HCT116 (cell line): Measurements from ENCODE around the gene ZFPL1. TPM values are rescaled to one million over a fixed set of nuclear protein-coding genes. Genes with fewer than 3 reads are reported as not detected.

ENCODE experiments used
- ATAC-seq: fragments of 200-7000 bp; cut with Tn5 transposase; 2 replicates; pipeline ENCODE4 v1.9.1; 2020; ENCODE audit warnings: mild to moderate bottlenecking, moderate library complexity
- BruUV-seq: library from RNA; stranded (reverse); fragments of 400-500 nt; replicated peaks from 2 replicates; lab custom pipeline; 2021; lab: Mats Ljungman, UMichigan
- CTCF ChIA-PET: fragments of 300-600 bp; sonication (Branson Sonifier 250); formaldehyde crosslinking; loops from one replicate; lab custom pipeline; 2021; ENCODE audit warnings: antibody characterized with exemption; lab: Charles Lee
- POLR2A ChIA-PET: fragments of 300-600, 350-600 bp; sonication (Branson Sonifier 250); formaldehyde crosslinking; loops from one replicate; lab custom pipeline; 2021; ENCODE audit warnings: antibody characterized with exemption; lab: Charles Lee
- RAD21 ChIA-PET, 2 experiments: fragments of 300-600 bp; sonication (Branson Sonifier 250); formaldehyde crosslinking; loops; one replicate each; lab custom pipeline; 2023; ENCODE audit warnings: low total read pairs in 2 of 2; ENCODE audit not compliant: uncharacterized antibody in 2 of 2, unreplicated experiment in 2 of 2, low non-redundant PET in 1 of 2; lab: Charles Lee
- DNase-seq: peaks from one replicate; pipeline ENCODE4 v3.0.0-alpha.2; 2010; ENCODE audit warnings: low read depth, low spot score
- H2AFZ ChIP-seq: fragments of 200-600 bp; shearing (Covaris generic), sonication (generic); 2 replicates; pipeline ENCODE4 v1.6.1; 2017; ENCODE audit warnings: low read depth, mixed run types, mixed read lengths, antibody characterized with exemption, low read length; ENCODE audit not compliant: poor library complexity, severe bottlenecking
- H3K27ac ChIP-seq: 2 replicates; pipeline ENCODE4 v1.5.1; 2012; ENCODE audit warnings: low read depth, low read length
- H3K27me3 ChIP-seq: fragments of 200-600 bp; sonication (generic); 2 replicates; pipeline ENCODE4 v1.6.1; 2016; ENCODE audit warnings: mixed run types, low read length, mixed read lengths; ENCODE audit not compliant: insufficient read depth
- H3K36me3 ChIP-seq, 2 experiments: fragments of 200-500 bp in 1 of 2; fragments of 200-600 bp in 1 of 2; sonication (Bioruptor generic) in 1 of 2; sonication (generic) in 1 of 2; 2 replicates each; pipeline versions ENCODE4 v1.5.1 to v1.6.1; 2014 to 2016; ENCODE audit warnings: low read length in 2 of 2, inconsistent platforms in 1 of 2, mixed read lengths in 1 of 2, mixed run types in 1 of 2; ENCODE audit not compliant: insufficient read depth in 2 of 2, control insufficient read depth in 1 of 2
- H3K4me1 ChIP-seq, 2 experiments: fragments of 200-600 bp in 1 of 2; sonication (generic) in 1 of 2; 2 replicates each; pipeline versions ENCODE4 v1.5.1 to v1.6.1; 2012 to 2017; ENCODE audit warnings: low read length in 2 of 2, inconsistent platforms in 1 of 2, mild to moderate bottlenecking in 1 of 2, mixed read lengths in 1 of 2, mixed run types in 1 of 2, moderate library complexity in 1 of 2; ENCODE audit not compliant: insufficient read depth in 2 of 2, control insufficient read depth in 1 of 2
- H3K4me2 ChIP-seq: fragments of 200-600 bp; sonication (generic); 2 replicates; pipeline ENCODE4 v1.6.1; 2017; ENCODE audit warnings: mixed run types, low read length, mixed read lengths
- H3K4me3 ChIP-seq, 2 experiments: fragments of 200-600 bp in 1 of 2; sonication (generic) in 1 of 2; replicated peaks in 1 of 2; 2 replicates each; pipeline ENCODE4 v1.5.1; 2011 to 2016; ENCODE audit warnings: low read length in 2 of 2, control low read depth in 1 of 2, low read depth in 1 of 2, mild to moderate bottlenecking in 1 of 2, mixed read lengths in 1 of 2, mixed run types in 1 of 2
- H3K79me2 ChIP-seq: fragments of 200-600 bp; sonication (generic); 2 replicates; pipeline ENCODE4 v1.6.1; 2017; ENCODE audit warnings: mild to moderate bottlenecking, mixed run types, low read length, moderate library complexity, mixed read lengths; ENCODE audit not compliant: insufficient read depth
- H3K9ac ChIP-seq: fragments of 200-600 bp; sonication (generic); 2 replicates; pipeline ENCODE4 v1.6.1; 2016; ENCODE audit warnings: low read length, mixed read lengths
- H3K9me2 ChIP-seq: fragments of 200-600 bp; sonication (generic), shearing (Covaris generic); 2 replicates; pipeline ENCODE4 v1.6.1; 2017; ENCODE audit warnings: mixed run types, mild to moderate bottlenecking, moderate library complexity; ENCODE audit not compliant: insufficient read depth
- H3K9me3 ChIP-seq, 2 experiments: fragments of 200-500 bp in 1 of 2; fragments of 200-600 bp in 1 of 2; sonication (Bioruptor generic) in 1 of 2; sonication (generic) in 1 of 2; 2 replicates each; pipeline ENCODE4 v1.6.1; 2014 to 2017; ENCODE audit warnings: low read length in 2 of 2, mixed read lengths in 2 of 2, inconsistent platforms in 1 of 2, low read depth in 1 of 2, mild to moderate bottlenecking in 1 of 2, mixed run types in 1 of 2, moderate library complexity in 1 of 2; ENCODE audit not compliant: control insufficient read depth in 1 of 2, insufficient read depth in 1 of 2
- H4K20me1 ChIP-seq: fragments of 200-600 bp; sonication (generic), shearing (Covaris generic); 2 replicates; pipeline ENCODE4 v1.6.1; 2017; ENCODE audit warnings: mixed run types, mild to moderate bottlenecking, moderate library complexity; ENCODE audit not compliant: insufficient read depth
- ATF3 ChIP-seq: IDR thresholded peaks from 2 replicates; pipeline ENCODE4 v1.6.1; 2012
- CBX3 ChIP-seq: IDR thresholded peaks from 2 replicates; pipeline ENCODE4 v1.6.1; 2012; ENCODE audit warnings: low read depth
- CEBPB ChIP-seq: IDR thresholded peaks from 2 replicates; pipeline ENCODE4 v1.6.1; 2012; ENCODE audit warnings: low read depth
- EGR1 ChIP-seq: IDR thresholded peaks from 2 replicates; pipeline ENCODE4 v1.6.1; 2012; ENCODE audit warnings: low read depth
- ELF1 ChIP-seq: IDR thresholded peaks from 2 replicates; pipeline ENCODE4 v1.6.1; 2012; ENCODE audit warnings: low read depth, borderline replicate concordance
- EZH2 ChIP-seq: fragments of 200-600 bp; sonication (generic); IDR thresholded peaks from 2 replicates; pipeline ENCODE4 v1.6.1; 2017; ENCODE audit warnings: antibody characterized with exemption, mixed run types
- EZH2phosphoT487 ChIP-seq: fragments of 200-600 bp; IDR thresholded peaks from 2 replicates; pipeline ENCODE4 v1.6.1; 2018; ENCODE audit warnings: antibody characterized with exemption, borderline replicate concordance
- FOSL1 ChIP-seq: IDR thresholded peaks from 2 replicates; pipeline ENCODE4 v1.6.1; 2012; ENCODE audit warnings: low read depth
- JUND ChIP-seq: IDR thresholded peaks from 2 replicates; pipeline ENCODE4 v1.6.1; 2012
- MAX ChIP-seq: IDR thresholded peaks from 2 replicates; pipeline ENCODE4 v1.6.1; 2012
- POLR2A ChIP-seq: IDR thresholded peaks from 2 replicates; pipeline ENCODE4 v1.7.0; 2011; ENCODE audit warnings: borderline replicate concordance; ENCODE audit not compliant: insufficient read depth, insufficient read length; ENCODE audit errors: extremely low read depth
- POLR2AphosphoS5 ChIP-seq: IDR thresholded peaks from 2 replicates; pipeline ENCODE4 v1.6.1; 2011; ENCODE audit warnings: mild to moderate bottlenecking, low read depth, low read length, moderate library complexity
- RAD21 ChIP-seq: IDR thresholded peaks from 2 replicates; pipeline ENCODE4 v1.6.1; 2012; ENCODE audit warnings: low read depth, mild to moderate bottlenecking
- REST ChIP-seq: IDR thresholded peaks from 2 replicates; pipeline ENCODE4 v1.6.1; 2012; ENCODE audit warnings: low read depth
- SIN3A ChIP-seq: IDR thresholded peaks from 2 replicates; pipeline ENCODE4 v1.6.1; 2012; ENCODE audit warnings: low read depth
- SP1 ChIP-seq: IDR thresholded peaks from 2 replicates; pipeline ENCODE4 v1.6.1; 2012; ENCODE audit warnings: low read depth
- SRF ChIP-seq: IDR thresholded peaks from 2 replicates; pipeline ENCODE4 v1.6.1; 2012; ENCODE audit warnings: low read depth
- ZBTB33 ChIP-seq: IDR thresholded peaks from 2 replicates; pipeline ENCODE4 v1.6.1; 2011; ENCODE audit warnings: mild to moderate bottlenecking, low read length, moderate library complexity; ENCODE audit not compliant: insufficient replicate concordance; ENCODE audit errors: extremely low read depth
- ZFX ChIP-seq: fragments of 450-650 bp; IDR thresholded peaks from 2 replicates; pipeline ENCODE4 v1.6.1; 2017
- ZNF274 ChIP-seq: fragments of 200-500 bp; sonication (Bioruptor generic); IDR thresholded peaks from 2 replicates; pipeline ENCODE4 v1.6.1; 2014; ENCODE audit warnings: mild to moderate bottlenecking, low read depth, low read length, inconsistent platforms
- intact Hi-C: fragments of 100-400 bp; cut with micrococcal nuclease; formaldehyde crosslinking; loops from 2 replicates; pipeline ENCODE4 v1.10.0; 2022
- total RNA-seq: library from RNA; stranded (reverse); gene quantifications from one replicate; pipeline ENCODE4 v1.2.1, GENCODE V29; 2021; ENCODE audit not compliant: unreplicated experiment

ZFPL1 gene
- total RNA-seq, 1 experiment from 2014 or later, result 35.3 TPM

- POLR2A ChIA-PET, result no interaction called here
- no peak overlapping the region for H3K4me2 ChIP-seq
- H3K4me1 ChIP-seq, result peaks cover 16 to 37% of the 10 kb centered on the region in 2 experiments; a peak in 3 of 4 replicates
- TF ChIP-seq JUND (no peak), EGR1 (no peak), SIN3A (no peak), FOSL1 (no peak), REST (no peak), SP1 (no peak), CBX3 (no peak), SRF (no peak), POLR2AphosphoS5 (no peak), EZH2 (no peak), EZH2phosphoT487 (no peak), ZNF274 (no peak), CEBPB (no peak), ELF1 (no peak), ATF3 (no peak), ZFX (no peak), ZBTB33 (no peak), MAX (no peak), RAD21 (no peak), POLR2A (no peak)
- H3K27me3 ChIP-seq, result no peaks in the 10 kb centered on the region
- no peak for DNase-seq
- no peak overlapping the region for H3K4me3 ChIP-seq
- CTCF ChIA-PET, result interaction anchor here (0.6 kb wide), 1 partner anchor 58 kb away, joined by 3 read pairs; no protein-coding TSS in a partner anchor
- peak overlapping the region; percentile 93; the same call in 1 of the 2 replicates for H3K9ac ChIP-seq
- no peak overlapping the region for H2AFZ ChIP-seq
- RAD21 ChIA-PET, result no interaction called here
- H4K20me1 ChIP-seq, result no peaks in the 10 kb centered on the region; the same call in 1 of the 2 replicates
- H3K9me3 ChIP-seq, result no peaks in the 10 kb centered on the region
- H3K27ac ChIP-seq, result no peak overlapping the region
- H3K79me2 ChIP-seq, result peaks cover 74% of the 10 kb centered on the region
- no peaks in the 10 kb centered on the region for H3K9me2 ChIP-seq
- H3K36me3 ChIP-seq, result peaks cover 14 to 50% of the 10 kb centered on the region in 2 experiments
- intact Hi-C loops, result loop anchor here (5.0 to 10.0 kb wide), 3 partner anchors 107 to 332 kb away; partner anchors contain the start of genes ARL2 and ATG2A
- no TSS peak for BruUV-seq
- ATAC-seq, result no peak
These were observed 35.6 kb downstream of the ZFPL1 start for GRCh38 chr11:65119670-65119995.
